ENCODE data around the gene AMPH.

GRCh38 chr7:38506756-38507155 is 124.4 kb downstream of the AMPH start:
- TF ChIP-seq POLR2AphosphoS5 (IDR thresholded peaks at IDR 0.05; ENCODE audit: low read depth, low read length) (no peak), FOXP2 (optimal IDR thresholded peaks at IDR 0.05; ENCODE audit: borderline replicate concordance, extremely low read depth, extremely low read length, insufficient read depth) (no peak), REST (IDR thresholded peaks at IDR 0.05; ENCODE audit: insufficient read depth in 1 of 2, low read depth in 2 of 2, low read length in 2 of 2) (no peak)

Measured in PFSK-1 (cell line).